Measurements from ENCODE around the gene TMEM11.

The TMEM11 gene

GRCh38 chr17:21149621-21150020 is 64.3 kb downstream of the TMEM11 start:
- TF ChIP-seq CTCF (IDR thresholded peaks at IDR 0.05; ENCODE audit: low read depth, low read length, missing control alignments), result no peak
- no peak for DNase-seq (ENCODE audit: extremely low read depth, low read depth)
- no peak overlapping the region for H3K4me3 ChIP-seq (replicated peaks; ENCODE audit: low read depth, low read length)
